Lower lobe of right lung (tissue), 2 donors: ENCODE measurements around the gene THSD4. TPM values are rescaled to one million over a fixed set of nuclear protein-coding genes. Genes with fewer than 3 reads are reported as not detected.

Experiments used
- ATAC-seq, 2 donors: fragments of 200-7000 bp; cut with Tn5 transposase; one replicate each; pipeline ENCODE4 v1.9.1; 2020 to 2022; ENCODE audit warnings: mild to moderate bottlenecking in 2 of 2, moderate library complexity in 2 of 2
- DNase-seq: peaks from one replicate; pipeline ENCODE4 v3.0.0-alpha.2; 2020
- H3K27ac ChIP-seq: fragments of 200-600 bp; one replicate; pipeline ENCODE4 v1.8.0; 2022
- H3K27me3 ChIP-seq: fragments of 200-600 bp; one replicate; pipeline ENCODE4 v1.8.0; 2022; ENCODE audit warnings: low read depth
- H3K36me3 ChIP-seq: fragments of 200-600 bp; one replicate; pipeline ENCODE4 v1.8.0; 2022; ENCODE audit warnings: mild to moderate bottlenecking
- H3K4me1 ChIP-seq: fragments of 200-600 bp; one replicate; pipeline ENCODE4 v1.8.0; 2022
- H3K4me3 ChIP-seq: fragments of 200-600 bp; one replicate; pipeline ENCODE4 v1.8.0; 2022; ENCODE audit warnings: mild to moderate bottlenecking
- H3K9me3 ChIP-seq: fragments of 200-600 bp; one replicate; pipeline ENCODE4 v1.8.0; 2022
- CTCF ChIP-seq: fragments of 200-600 bp; IDR thresholded peaks from one replicate; pipeline ENCODE4 v1.8.0; 2022; ENCODE audit warnings: antibody characterized with exemption, mild to moderate bottlenecking
- intact Hi-C: fragments of 100-400 bp; cut with DNase I; formaldehyde crosslinking; loops from one replicate; pipeline ENCODE4 v1.11.0; 2022
- total RNA-seq: library from RNA; stranded (reverse); fragmentation: NEBNext Ultra II Directional; extraction: Animal tissue kit (Norgen Biotek cat#: 25700); gene quantifications from one replicate; pipeline ENCODE4 v1.2.1, GENCODE V29; 2021
- donor health status: DM: no; HTN: yes; CAD: no; lungs with severe emphysema.

THSD4 gene
- total RNA-seq, 1 donor from 2014 or later = 18.2 TPM

- Histone ChIP-seq H3K27ac (no peak overlapping the region), H3K27me3 (no peaks in the 10 kb centered on the region), H3K36me3 (no peaks in the 10 kb centered on the region), H3K9me3 (no peaks in the 10 kb centered on the region), H3K4me1 (peaks cover 4% of the 10 kb centered on the region), H3K4me3 (no peak overlapping the region)
- no peak for TF ChIP-seq CTCF
- intact Hi-C loops = no loop called here
- DNase-seq (no peak), ATAC-seq (no peak)
Measured at GRCh38 chr15:71097890-71098289, 17.4 kb upstream of the THSD4 start.

- Histone ChIP-seq H3K4me1 (peaks cover 4% of the 10 kb centered on the region), H3K9me3 (no peaks in the 10 kb centered on the region), H3K27ac (no peak overlapping the region), H3K36me3 (no peaks in the 10 kb centered on the region), H3K4me3 (no peak overlapping the region), H3K27me3 (no peaks in the 10 kb centered on the region)
- intact Hi-C loops = no loop called here
- TF ChIP-seq CTCF = no peak
- no peak for DNase-seq
- no peak for ATAC-seq
Measured at GRCh38 chr15:71098920-71099319, 16.4 kb upstream of the THSD4 start.

- Histone ChIP-seq H3K27me3 (no peaks in the 10 kb centered on the region), H3K4me1 (no peaks in the 10 kb centered on the region), H3K4me3 (no peak overlapping the region), H3K27ac (no peak overlapping the region), H3K9me3 (no peaks in the 10 kb centered on the region), H3K36me3 (no peaks in the 10 kb centered on the region)
- intact Hi-C loops = no loop called here
- ATAC-seq (peak; percentile 52 to 61), DNase-seq (no peak)
- TF ChIP-seq CTCF = peak; percentile 54
Measured at GRCh38 chr15:71103102-71103676, 12.1 kb upstream of the THSD4 start.

- Histone ChIP-seq H3K27ac (no peak overlapping the region), H3K4me1 (no peaks in the 10 kb centered on the region), H3K36me3 (no peaks in the 10 kb centered on the region), H3K9me3 (no peaks in the 10 kb centered on the region), H3K27me3 (no peaks in the 10 kb centered on the region), H3K4me3 (no peak overlapping the region)
- intact Hi-C loops = no loop called here
- TF ChIP-seq CTCF = no peak
- ATAC-seq = no peak
- no peak for DNase-seq
Measured at GRCh38 chr15:71104636-71105035, 10.6 kb upstream of the THSD4 start.

GRCh38 chr15:71105444-71105843 is 9.8 kb upstream of the THSD4 start:
- intact Hi-C loops = no loop called here
- Histone ChIP-seq H3K4me1 (no peaks in the 10 kb centered on the region), H3K27ac (no peak overlapping the region), H3K27me3 (no peaks in the 10 kb centered on the region), H3K36me3 (no peaks in the 10 kb centered on the region), H3K4me3 (no peak overlapping the region), H3K9me3 (no peaks in the 10 kb centered on the region)
- TF ChIP-seq CTCF = no peak
- no peak for ATAC-seq
- DNase-seq = no peak
